A549 (cell line): Measurements from ENCODE around the gene ZBTB1.

Source experiments
- CBX2 ChIP-seq: fragments of 200-600 bp; sonication (generic); IDR thresholded peaks from 2 replicates; pipeline ENCODE4 v1.6.1; 2016; ENCODE audit warnings: low read depth, mild to moderate bottlenecking, borderline replicate concordance
- JUNB ChIP-seq: fragments of >200 bp; sonication (Bioruptor Twin); formaldehyde crosslinking; IDR thresholded peaks from 2 replicates; pipeline ENCODE4 v1.6.1; 2016
- POLR2A ChIP-seq: IDR thresholded peaks from 2 replicates; pipeline ENCODE4 v1.6.1; 2012; ENCODE audit warnings: mild to moderate bottlenecking, low read length
- RAD21 ChIP-seq, 2 experiments: fragments of >200 bp in 1 of 2; sonication (Bioruptor Twin) in 1 of 2; formaldehyde crosslinking in 1 of 2; IDR thresholded peaks in 1 of 2; conservative IDR thresholded peaks in 1 of 2; 2 replicates in 1 of 2; 3 replicates in 1 of 2; pipeline ENCODE4 v1.6.1; 2012 to 2018; ENCODE audit warnings: inconsistent platforms in 1 of 2
- TP53 ChIP-seq: fragments of 250-450 bp; sonication (Bioruptor Pico); IDR thresholded peaks from 2 replicates; pipeline ENCODE4 v1.5.0; 2021; ENCODE audit warnings: mild to moderate bottlenecking, moderate library complexity
- TF ChIP-seq, protein P1 (sequence below): fragments of 150-350 bp; IDR thresholded peaks from 2 replicates; pipeline ENCODE4 v1.6.1; 2014; ENCODE audit warnings: low read depth, mild to moderate bottlenecking, low read length
- TF ChIP-seq, protein P2 (sequence below): fragments of >200 bp; sonication (Bioruptor Twin); formaldehyde crosslinking; IDR thresholded peaks from 3 replicates; pipeline ENCODE4 v1.5.1; 2016
- TF ChIP-seq, protein P3 (sequence below): IDR thresholded peaks from 2 replicates; pipeline ENCODE4 v1.6.1; 2012
- TF ChIP-seq, protein P4 (sequence below): fragments of 450-650 bp; IDR thresholded peaks from 2 replicates; pipeline ENCODE4 v1.6.1; 2014; ENCODE audit warnings: antibody characterized with exemption

DNA sequence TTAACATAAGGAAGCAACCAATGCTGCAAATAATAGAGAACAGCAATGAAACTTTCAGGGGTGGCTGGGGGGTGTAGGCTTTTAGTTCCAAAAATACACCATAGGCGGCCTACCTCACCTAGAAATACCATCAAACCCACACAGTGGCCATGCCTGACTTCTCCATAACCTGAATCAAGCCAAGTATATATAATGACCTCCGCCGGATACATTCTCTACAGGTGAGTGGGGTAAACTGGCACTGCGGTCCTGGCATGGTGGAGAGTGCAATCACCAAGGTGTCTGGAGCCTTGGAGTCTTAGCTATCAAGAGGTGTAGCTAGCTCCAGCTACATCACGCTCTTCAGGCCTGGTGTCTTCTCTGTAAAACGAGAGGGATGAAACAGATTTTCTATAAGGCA is 2.1 kb upstream of the ZBTB1 start:
- TF ChIP-seq, protein P1, sequence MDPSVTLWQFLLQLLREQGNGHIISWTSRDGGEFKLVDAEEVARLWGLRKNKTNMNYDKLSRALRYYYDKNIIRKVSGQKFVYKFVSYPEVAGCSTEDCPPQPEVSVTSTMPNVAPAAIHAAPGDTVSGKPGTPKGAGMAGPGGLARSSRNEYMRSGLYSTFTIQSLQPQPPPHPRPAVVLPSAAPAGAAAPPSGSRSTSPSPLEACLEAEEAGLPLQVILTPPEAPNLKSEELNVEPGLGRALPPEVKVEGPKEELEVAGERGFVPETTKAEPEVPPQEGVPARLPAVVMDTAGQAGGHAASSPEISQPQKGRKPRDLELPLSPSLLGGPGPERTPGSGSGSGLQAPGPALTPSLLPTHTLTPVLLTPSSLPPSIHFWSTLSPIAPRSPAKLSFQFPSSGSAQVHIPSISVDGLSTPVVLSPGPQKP = no peak
- TF ChIP-seq CBX2 (no peak), RAD21 (conservative IDR thresholded peaks at IDR 0.05 in 1 of 2, IDR thresholded peaks at IDR 0.05 in 1 of 2) (no peak), POLR2A (no peak), TP53 (CRISPR knock-in tag) (no peak), JUNB (no peak)
- TF ChIP-seq, protein P2, sequence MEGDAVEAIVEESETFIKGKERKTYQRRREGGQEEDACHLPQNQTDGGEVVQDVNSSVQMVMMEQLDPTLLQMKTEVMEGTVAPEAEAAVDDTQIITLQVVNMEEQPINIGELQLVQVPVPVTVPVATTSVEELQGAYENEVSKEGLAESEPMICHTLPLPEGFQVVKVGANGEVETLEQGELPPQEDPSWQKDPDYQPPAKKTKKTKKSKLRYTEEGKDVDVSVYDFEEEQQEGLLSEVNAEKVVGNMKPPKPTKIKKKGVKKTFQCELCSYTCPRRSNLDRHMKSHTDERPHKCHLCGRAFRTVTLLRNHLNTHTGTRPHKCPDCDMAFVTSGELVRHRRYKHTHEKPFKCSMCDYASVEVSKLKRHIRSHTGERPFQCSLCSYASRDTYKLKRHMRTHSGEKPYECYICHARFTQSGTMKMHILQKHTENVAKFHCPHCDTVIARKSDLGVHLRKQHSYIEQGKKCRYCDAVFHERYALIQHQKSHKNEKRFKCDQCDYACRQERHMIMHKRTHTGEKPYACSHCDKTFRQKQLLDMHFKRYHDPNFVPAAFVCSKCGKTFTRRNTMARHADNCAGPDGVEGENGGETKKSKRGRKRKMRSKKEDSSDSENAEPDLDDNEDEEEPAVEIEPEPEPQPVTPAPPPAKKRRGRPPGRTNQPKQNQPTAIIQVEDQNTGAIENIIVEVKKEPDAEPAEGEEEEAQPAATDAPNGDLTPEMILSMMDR = no peak
- TF ChIP-seq, protein P3, sequence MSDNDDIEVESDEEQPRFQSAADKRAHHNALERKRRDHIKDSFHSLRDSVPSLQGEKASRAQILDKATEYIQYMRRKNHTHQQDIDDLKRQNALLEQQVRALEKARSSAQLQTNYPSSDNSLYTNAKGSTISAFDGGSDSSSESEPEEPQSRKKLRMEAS = no peak
- TF ChIP-seq, protein P4, sequence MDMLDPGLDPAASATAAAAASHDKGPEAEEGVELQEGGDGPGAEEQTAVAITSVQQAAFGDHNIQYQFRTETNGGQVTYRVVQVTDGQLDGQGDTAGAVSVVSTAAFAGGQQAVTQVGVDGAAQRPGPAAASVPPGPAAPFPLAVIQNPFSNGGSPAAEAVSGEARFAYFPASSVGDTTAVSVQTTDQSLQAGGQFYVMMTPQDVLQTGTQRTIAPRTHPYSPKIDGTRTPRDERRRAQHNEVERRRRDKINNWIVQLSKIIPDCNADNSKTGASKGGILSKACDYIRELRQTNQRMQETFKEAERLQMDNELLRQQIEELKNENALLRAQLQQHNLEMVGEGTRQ = no peak
